ENCODE measurements around the gene CDYL.
"Not testable (repeated sequence)": the region's sequence is repeated elsewhere in the genome, so short reads cannot be mapped to it uniquely, and the experiment has no call there.

CDYL gene

GRCh38 chr6:4864519-4864918, 88.3 kb downstream of the CDYL start:
- no peak for TF ChIP-seq CTCF (IDR thresholded peaks at IDR 0.05; ENCODE audit: extremely low read depth, missing control alignments)
- no peak for DNase-seq (ENCODE audit: low spot score)

DNA sequence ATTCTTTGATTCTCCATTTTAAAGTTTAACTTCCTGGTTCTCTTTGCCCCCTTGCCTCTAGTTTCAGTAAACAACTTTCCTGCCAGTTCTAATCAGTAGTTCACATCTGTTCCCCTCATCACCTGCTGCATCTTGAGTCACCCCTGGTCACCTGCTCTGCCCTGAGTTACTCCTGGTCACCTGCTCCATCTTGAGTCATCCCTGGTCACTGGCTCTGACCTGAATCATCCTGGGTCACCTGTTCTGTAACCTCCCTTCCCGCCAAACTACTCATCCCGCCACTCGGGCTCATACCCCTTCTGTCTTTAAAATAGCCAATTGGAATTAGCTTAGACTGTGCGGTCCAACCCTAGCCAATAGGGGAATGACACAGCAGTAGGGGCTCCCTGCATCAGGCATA, 88.8 kb downstream of the CDYL start:
- DNase-seq (ENCODE audit: low spot score), result not testable (repeated sequence)

- no peak for DNase-seq (ENCODE audit: low spot score)
- TF ChIP-seq CTCF (IDR thresholded peaks at IDR 0.05; ENCODE audit: extremely low read depth, missing control alignments), result no peak
Measured at GRCh38 chr6:4870821-4871494, 94.8 kb downstream of the CDYL start.

- DNase-seq (ENCODE audit: low spot score), result no peak
- TF ChIP-seq CTCF (IDR thresholded peaks at IDR 0.05; ENCODE audit: extremely low read depth, missing control alignments), result no peak
Measured at GRCh38 chr6:4871825-4872224, 95.6 kb downstream of the CDYL start.

- no peak for DNase-seq (ENCODE audit: low spot score)
- no peak for TF ChIP-seq CTCF (IDR thresholded peaks at IDR 0.05; ENCODE audit: extremely low read depth, missing control alignments)
Measured at GRCh38 chr6:4872841-4873240, 96.6 kb downstream of the CDYL start.

DNA sequence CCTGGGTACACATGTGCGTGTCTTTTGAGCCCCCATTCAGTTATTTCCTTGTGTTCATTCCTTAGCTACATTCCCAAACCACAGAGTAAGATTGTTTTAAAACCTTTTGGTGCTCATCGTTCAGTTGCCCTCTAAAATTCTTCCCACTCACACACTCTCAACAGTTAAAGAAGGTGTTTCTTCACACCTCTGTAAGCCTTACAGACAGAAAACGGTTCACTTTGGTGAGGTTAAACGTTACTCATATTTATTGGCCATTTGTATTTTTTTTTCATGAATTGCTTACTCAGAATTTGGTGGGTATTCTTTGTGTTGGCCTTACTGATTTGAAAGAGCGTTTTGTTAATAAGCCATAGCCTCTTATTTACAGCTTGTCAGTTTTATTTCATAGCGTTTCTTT, 97.7 kb downstream of the CDYL start:
- DNase-seq (ENCODE audit: low spot score), result no peak
- TF ChIP-seq CTCF (IDR thresholded peaks at IDR 0.05; ENCODE audit: extremely low read depth, missing control alignments), result no peak

DNA sequence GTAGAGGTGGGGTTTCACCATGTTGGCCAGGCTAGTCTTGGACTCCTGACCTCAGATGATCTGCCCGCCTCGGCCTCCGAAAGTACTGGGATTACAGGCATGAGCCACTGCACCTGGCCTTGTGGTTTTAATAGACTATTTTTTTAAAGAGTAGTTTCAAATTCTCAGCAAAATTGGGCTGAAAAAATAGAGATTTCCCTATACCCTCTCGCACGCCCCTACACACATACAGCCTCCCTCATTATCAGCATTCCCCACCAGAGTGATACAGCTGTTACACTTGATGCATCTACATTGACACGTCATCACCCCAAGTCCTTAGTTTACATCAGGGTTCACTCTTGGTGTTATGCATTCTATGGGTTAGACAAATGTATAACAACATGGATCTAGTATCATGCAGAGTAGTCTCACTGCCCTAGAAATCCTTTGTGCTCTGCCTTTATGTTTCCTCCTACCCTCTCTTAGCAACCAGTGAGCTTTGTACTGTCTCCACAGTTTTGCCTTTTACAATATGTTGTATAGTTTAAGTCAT, 103.6 kb downstream of the CDYL start:
- TF ChIP-seq CTCF (IDR thresholded peaks at IDR 0.05; ENCODE audit: extremely low read depth, missing control alignments), result no peak

DNA sequence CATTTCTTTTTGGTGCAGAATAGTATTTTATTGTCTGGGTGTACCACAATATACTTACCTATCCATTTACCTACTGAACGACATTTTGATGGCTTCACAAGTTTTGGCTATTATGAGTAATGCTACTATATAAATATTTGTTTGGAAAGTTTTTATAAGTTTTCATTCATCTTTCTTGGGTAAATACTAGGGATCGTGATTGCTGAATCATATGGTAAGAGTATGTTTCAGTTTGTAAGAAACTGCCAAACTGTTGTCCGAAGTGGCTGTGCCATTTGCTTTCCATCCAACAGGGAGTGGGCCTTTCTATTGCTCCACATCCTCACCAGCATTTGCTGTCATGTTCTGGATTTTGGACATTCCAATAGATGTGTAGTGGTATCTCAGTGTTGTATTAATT, 104.2 kb downstream of the CDYL start:
- TF ChIP-seq CTCF (IDR thresholded peaks at IDR 0.05; ENCODE audit: extremely low read depth, missing control alignments), result no peak
- DNase-seq (ENCODE audit: low spot score), result no peak

More for the DNA sequence above, 103.6 kb downstream of the CDYL start:
- peak; percentile 38 for DNase-seq (ENCODE audit: low spot score)

Data from GM20000 (cell line).